OCI-M2 (cell line): ENCODE measurements around the gene SRRM5.
"Not testable (repeated sequence)": the region's sequence is repeated elsewhere in the genome, so short reads cannot be mapped to it uniquely, and the experiment has no call there.

Experiments used
- DNase-seq: peaks from one replicate; lab custom pipeline; 2025; ENCODE audit not compliant: unreplicated experiment; lab: John Stamatoyannopoulos, UW

Gene SRRM5

DNA sequence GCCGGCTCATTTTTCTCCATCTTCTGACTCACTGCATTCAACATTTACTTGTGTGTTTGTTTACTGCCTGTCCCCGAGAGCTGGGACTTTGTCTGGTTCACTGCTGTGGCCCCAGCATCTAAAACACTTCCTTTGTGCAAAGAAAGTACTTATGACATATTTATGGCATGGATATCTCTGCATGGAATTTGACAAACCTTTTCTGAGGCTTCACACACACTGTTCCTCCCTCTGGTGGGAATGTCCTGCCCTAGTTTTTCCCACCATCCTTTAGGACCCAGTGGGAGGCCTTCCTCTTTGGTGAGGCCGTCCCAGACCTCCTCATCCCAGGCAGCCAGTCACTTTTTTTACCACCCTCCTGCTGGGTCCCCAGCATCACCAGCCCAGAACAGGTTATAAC is 1.4 kb upstream of the SRRM5 start:
- DNase-seq, result no peak

DNA sequence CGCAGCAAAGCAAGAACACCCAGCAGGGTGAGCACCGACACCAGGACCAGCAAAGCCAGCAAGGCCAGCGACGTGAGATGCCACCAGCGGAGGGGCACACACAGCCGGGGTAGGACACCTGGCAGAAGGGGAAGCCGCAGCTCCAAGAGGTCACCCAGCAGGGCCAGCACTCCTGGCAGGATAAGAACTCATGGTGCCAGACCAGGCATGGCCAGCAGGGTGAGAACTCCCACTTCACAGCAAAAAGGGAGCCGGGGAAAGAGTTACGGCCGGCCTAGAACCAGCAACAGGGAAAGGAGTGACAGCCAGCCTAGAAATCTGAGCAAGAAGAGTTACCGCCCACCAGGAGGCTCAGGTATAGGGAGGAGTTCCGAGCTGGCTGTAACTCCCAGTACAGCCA is 486 bp downstream of the SRRM5 start:
- no peak for DNase-seq

DNA sequence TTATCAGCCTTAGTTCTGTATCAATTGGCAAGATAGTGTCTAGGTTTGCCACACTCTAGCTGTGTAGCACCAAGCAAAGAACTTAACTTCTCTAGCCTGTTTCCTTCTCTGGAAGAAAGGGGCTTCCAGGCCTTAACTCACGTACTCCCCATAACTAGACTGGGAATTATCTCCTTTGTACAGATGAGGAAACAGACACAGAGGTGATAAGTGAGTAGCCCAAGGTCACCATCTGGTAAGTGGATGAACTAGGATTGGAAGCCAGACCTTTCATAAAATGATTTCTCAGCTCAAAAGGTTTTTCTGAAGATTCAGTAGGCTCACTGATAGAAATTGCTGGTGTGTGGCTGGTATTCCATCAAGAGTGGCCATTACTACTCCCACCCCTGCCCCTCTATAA is 4.4 kb downstream of the SRRM5 start:
- no peak for DNase-seq

DNA sequence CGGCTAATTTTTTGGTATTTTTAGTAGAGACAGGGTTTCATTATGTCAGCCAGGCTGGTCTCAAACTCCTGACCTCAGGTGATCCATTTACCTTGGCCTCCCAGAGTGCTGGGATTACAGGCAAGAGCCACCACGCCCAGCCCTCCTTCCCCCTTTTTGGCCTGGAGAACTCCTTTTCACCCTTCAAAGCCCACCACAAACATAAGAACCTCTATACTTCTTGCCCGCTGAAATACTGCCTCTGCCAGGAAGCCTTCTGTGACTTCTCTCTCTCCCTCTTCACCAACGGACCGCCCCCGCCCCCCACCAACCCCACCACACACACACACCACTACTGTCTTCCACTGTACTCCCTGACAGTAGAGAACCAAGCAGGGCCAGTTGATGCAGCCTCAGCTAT is 5.1 kb downstream of the SRRM5 start:
- DNase-seq, result no peak

DNA sequence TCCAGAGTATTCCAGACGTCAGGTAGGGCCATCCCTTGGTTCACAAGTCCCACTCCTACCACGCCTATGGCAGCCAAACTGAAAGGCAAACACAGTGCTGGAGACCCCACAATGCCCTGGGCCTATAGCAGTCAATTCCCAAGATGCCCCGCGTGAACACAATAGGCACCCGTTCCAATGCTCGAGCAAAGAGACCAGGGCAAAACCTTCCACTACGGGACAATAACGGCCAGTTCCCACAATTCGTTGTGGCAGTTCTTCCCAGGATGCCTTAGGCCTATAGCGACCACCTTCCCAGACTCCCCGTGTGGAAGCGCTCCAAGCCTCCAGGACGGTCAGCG is 7.0 kb downstream of the SRRM5 start:
- DNase-seq, result peak; percentile 41

DNA sequence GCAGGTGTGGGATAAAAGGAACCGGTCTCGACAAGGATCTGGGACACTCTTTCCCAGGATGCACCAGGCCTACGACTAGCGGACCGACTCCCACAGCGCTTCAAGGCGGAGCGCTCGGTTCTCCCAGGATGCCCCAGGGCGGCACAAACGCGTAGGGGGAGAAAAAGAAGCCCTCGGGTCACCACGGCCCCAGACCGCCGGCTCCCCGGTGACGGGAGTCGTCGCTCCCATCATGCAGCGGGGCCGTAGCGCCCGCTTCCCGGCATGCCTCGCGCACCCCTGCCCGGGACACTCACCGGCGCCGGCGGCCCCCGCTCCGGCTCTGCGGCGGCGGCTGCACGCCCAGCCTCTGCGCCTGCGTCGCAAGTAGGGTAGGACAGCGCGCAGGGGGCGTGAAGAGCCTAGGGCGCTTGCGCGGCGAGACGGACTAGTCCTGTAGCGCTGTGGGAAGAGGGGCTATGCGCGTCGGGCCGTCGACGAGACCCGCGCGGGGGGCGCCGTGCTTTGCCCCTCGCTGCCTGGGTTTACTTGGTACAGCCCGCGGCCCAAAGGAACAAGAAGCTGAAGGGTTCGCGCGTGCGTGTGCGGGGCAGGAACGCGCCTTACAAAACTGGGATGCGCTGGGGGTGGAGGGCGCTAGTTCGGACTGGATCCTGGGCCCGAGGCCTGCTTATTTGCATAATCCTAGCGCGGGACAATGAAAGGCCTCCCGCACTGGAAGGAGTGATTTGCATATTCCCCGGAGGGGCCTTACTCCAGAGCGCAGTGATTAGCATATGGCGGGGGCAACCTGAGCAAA is 7.6 kb downstream of the SRRM5 start, which contains the start of gene ZNF428:
TSS of gene ZNF428 (minus strand) at position 368 of the 799 bp plus-strand sequence. CDS start 5,325 bp downstream, outside the sequence.
- peak; percentile 79 for DNase-seq

DNA sequence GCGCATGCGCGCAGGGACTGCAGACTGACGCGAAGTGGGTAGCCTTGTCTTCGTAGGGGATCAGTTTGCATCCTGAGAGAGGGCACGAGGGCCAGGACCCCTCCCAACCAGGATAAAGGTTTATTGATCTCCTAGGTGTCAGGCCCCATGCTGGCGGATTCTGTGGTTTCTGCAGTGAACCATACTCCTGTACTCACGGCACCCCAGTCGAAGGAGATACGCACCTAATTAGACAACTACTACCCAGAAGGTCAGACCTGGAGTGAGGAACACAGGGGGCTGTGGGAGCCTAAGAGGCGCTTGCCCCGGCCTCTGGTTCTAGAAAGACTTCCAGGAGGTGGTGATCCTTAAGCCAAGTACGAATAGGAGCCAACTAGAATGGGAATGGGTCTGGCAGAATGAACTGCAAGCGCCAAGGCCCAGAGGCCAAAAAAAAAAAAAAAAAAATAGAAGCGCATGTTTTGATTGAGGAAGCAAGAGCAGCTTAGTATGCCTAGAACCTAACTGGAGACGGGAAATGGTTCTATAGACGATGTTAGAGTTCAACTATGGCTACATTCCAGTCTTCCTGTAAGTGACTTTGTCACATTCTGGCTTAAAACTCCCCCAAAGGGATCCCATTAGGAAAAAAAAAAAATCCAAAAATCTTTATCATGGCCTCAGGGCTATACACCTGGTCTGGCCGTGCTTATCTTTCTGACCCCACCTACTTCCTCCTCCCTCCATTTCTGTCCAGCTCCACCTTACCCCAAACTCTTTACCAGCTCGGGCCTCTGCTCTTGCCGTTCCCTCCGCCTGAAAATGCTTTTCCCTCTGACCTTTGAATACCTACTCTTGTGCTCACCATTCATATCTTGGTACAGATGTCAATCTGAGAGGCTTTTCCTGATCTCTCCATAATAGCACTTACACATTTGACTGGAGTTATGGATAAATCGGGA is 8.4 kb downstream of the SRRM5 start:
- no peak for DNase-seq

DNA sequence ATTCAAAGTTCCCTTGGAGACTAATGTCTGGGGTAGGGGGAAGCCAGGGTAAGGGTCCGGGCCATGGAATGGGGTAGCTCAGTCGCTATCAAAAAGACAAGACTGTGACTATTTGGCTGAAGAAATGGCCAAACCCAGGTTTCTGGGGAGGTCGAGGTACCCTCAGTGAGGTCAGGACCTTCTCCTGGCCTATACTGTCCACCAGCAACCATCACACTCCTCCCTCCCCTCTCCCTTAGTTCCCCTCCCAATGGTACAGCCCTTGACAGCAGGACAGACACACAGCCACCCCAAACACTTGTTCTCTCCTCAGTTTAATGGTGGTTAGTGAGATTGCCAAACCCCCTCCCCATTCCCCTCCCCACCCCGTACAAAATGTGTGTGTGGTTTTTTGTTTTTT is 10.2 kb downstream of the SRRM5 start:
- DNase-seq, result no peak

DNA sequence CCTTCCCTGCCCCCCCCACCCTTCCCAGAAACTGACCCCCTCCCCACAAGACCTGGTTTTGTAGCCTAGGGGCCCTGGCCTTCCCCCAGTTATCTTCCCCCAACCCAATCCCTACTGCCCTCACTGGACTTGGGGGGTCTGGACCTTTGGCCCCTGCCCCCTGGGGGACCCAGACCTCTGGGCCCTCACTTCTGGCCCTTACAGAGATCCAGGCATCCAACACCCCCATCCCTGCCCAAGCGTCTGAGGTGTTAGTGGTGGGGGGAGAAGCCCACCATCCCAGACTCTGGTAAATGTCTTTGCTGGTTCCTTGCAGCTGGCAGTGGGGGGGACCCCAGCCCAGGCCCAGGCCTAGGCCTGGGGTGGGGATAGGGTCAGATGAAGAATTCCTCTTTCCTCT is 11.1 kb downstream of the SRRM5 start:
- DNase-seq, result no peak

DNA sequence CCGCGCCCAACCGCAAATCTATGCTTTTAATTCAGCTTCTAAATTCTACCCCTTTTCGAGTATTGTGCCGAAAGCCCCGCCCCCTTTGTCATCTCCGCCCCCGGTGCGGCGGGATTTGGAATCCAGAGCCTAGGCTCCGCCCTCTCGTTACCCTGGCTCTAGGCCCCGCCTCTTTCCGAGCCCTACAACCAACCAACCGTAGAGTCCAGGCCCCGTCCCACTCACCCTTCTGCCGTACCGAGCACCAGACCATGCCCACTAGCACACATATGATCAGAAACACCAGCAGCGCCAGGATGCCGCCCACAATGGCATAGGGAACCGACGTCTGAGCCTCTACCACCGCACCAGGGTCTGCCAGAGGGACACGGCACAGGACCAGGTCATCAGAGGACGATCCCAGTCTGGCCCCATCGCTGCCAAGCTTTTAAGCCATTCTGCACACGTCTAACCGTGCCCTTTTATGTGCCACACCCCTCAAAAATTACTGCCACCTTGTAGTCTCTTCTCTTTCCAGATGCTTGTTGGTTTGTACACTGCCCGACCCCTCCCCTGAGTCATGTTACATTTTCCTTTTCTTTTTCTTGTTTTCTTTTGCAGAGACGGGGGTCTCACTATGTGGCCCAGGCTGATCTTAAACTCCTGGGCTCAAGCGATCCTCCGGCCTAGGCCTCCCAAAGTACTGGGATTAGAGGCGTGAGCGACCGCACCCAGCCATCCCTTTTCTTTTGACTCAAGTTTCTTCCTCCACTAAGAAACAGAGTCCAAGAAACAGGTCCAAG is 12.2 kb downstream of the SRRM5 start:
- DNase-seq, result no peak

DNA sequence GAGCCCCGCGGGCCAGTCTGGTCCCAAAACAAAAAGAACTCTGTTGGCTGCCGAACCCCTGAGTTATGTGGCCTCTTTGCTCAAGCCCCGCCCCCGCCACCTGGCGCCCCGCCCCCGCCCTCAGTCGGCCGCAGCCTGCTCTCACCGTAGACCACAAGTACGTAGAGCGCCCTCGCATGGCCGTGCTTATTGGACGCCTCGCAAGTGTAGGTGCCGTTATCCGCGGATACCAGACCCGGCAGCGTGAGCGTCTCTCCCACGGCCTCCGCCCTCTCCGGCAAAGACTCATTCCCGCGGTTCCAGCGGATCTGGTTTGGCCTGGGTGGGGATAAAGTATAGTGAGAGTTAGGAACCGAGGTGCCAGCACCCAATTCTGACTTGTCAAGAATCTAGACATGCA is 13.0 kb downstream of the SRRM5 start:
- no peak for DNase-seq

DNA sequence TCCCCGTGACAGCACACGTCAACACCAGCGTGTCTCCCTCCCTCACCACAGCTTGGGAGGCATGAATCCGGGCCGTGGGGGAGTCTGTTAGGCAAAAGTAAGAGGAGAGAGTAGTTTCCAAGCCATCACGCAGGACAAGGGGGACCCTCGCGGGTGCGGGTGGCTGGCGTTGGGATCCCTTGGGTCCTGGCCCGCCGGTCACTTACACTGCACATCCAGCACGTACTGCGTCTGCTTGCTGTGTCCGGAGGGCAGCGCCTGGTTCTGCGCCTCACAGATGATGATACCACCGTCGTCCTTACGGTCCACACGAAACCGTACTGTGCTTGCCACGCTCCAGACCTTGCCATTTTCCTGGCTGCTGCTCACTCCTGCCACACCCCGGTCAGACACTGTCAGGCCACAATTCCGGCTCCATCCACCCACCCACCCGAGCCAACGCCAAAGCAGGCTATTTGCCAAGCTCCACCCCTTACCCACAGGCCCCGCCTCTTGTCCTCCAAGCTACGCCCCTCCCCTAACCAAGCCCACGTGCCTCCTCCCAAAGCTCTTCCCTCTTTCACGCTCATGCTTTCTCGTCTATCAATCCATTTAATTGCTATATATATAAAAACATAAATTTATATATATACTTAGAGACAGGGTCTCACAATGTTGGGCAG is 14.2 kb downstream of the SRRM5 start:
- peak; percentile 42 for DNase-seq

DNA sequence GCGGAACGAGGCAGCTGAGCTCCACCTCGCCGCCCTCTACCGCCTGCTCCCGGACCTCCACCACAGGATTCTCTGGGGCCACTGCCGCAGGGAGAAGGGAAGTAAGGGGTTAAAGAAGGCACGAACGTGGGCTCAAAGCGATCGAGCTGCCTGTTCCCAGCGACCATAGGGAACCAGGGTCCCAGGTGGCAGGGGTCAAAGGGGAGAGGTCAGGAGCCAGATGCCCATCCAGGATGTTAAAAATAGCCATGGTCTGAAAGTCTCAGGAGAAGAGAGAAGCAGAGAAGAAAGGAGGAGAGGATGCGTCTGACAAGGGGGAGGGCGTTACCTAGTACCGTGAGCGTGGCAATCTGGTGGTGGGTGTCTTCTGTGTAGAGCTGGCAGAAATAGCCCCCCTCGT is 14.9 kb downstream of the SRRM5 start:
- DNase-seq, result no peak

DNA sequence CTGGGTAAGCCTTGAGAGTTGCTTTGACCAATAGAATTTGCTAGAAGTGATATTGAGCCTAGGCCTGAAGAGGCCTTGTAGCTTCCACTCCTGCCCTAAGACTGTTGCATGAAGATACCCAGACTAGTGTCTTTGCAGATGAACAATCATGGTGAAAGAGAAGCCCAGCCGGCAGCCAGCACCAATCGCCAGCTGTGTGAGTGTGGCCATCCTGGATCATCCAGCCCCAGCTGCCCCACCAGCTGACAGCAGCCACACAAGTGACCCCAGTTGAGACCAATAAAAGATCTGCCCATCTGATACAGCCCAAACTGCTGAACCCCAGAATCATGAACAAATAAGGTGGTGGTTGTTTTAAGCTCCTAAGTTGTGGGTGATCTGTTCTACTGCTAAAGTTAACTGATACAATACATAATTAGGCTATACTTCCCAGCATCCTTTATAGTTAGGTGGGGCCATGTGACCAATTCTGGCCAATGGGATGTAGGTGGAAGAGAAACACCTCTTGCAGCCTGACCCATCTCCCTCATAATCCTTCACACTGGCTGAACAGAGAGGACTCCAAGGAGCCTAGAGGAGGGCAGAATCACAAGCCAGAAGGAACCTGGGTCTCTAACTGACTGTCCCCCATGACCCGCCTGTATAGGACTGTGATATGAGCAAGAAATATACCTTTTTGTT is 16.9 kb downstream of the SRRM5 start:
- DNase-seq, result no peak

DNA sequence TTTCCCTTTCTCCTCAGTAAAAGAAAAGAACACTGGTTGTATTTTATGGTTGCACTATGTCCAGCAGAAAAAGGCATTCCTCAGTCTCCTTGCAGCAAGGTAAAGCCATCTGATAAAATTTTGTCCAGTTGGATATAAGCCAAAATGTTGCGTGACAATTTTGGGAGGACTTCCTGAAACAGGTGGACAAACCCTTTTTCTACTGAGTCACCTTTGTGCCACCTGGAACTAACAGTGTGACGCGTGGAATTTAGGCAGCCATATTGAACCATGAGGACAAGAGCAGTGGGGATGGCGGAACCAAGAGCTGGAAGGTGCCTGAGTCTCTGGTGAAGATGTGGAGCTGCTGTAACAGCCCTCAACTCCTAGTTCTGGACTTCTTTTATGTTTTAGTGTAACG is 19.6 kb downstream of the SRRM5 start:
- DNase-seq, result no peak

DNA sequence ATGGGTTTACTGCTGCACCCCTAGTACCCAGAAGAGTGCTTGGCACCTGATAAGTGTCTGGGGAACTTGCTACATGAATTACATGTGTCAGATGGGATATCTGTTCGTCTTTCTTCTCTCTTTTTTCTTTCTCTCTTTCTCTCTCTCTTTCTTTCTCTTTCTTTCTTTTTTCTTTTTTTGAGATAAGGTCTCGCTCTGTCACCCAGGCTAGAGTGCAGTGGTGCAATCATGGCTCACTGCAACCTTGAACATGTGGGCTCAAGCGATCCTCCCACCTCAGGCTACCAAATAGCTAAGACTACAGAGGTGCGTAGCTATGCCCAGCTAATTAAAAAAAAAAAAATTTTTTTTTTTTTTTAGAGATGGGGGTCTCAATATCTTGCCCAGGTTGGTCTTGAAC is 21.6 kb downstream of the SRRM5 start:
- no peak for DNase-seq

DNA sequence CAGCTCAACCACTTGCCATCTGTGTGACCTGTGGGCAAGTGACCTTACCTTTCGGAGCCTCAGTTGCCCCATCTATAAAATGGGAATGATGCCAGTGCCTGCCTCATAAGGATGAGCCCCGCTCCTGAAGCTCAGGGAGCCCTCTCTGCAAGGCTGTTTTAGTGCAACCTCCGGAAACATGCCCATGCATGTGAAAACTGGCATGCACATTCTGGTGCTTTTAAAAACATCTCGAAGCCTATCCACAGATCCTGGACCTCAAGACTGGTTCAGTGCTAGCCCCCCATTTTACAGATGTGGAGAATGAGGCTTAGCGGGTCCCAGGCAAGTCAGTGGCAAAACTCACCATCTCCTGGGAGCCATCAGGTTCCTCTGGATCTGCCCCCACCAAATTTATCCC is 22.2 kb downstream of the SRRM5 start:
- DNase-seq, result no peak

DNA sequence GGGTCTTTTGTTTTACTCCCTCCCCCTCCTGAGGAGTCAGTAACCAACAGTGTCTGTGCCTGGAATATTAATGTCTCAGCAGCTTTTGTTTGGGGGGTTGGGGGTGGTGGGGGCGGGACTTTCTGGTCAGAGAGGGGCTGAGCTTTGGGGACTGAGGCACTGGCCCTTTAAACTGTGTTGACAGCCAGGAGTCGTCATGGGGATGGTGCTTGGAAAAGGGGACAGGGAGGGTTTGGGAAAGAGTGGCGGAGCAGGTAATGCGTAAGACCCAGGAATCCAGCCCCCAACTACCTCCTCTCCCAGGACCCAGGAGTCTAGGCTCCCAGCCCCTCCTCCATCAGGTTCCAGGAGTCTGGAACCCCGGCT is 22.6 kb downstream of the SRRM5 start:
- no peak for DNase-seq

DNA sequence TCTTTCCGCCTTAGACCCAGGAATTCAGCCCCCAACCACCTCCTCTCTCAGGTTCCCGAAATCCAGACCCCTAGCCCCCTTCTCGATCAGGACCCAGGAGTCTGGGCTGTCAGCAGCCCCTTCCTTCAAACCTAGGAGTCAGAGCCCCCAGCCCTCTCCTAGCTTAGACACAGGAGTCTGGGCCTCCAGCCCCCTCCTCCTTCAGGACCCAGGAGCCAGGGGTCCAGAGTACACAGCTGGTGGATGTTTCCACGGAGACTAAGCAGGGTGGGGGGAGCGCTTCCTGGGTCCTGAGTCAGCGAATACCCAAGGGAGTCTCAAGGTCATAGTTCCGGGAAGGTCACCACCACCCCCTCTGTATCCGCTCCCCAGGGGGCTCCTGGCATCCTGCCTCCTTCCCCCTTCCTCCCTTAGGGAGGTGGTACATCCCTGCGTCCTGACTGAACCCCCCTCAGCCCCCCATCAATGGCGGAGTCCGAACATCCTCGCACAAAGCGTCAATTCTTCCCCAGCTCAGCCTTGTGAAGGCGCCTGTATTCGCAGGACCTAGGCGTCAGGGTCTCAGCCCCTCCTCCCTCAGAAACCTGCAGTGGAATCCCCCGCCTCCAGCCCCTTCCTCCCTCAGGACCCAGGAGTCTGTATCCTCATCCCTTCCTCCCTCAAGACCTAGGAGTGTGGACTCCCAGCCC is 23.1 kb downstream of the SRRM5 start:
- no peak for DNase-seq

DNA sequence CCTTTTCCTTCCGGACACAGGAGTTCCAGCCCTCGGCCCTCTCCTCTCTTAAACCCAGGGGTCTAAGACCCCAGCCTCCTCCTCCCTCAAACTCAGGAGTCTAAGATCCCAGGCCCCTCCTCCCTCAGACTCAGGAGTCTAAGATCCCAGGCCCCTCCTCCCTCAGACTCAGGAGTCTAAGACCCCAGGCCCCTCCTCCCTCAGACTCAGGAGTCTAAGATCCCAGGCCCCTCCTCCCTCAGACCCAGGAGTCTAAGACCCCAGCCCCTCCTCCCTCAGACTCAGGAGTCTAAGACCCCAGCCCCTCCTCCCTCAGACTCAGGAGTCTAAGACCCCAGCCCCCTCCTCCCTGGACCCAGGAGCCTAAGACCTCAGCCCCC is 23.7 kb downstream of the SRRM5 start:
- DNase-seq, result not testable (repeated sequence)
